Measurements from ENCODE around the gene CCDC90B. TPM values are rescaled to one million over a fixed set of nuclear protein-coding genes. Genes with fewer than 3 reads are reported as not detected.
"Not testable (repeated sequence)": the region's sequence is repeated elsewhere in the genome, so short reads cannot be mapped to it uniquely, and the experiment has no call there.

The CCDC90B gene
- total RNA-seq, 2 experiments from 2014 or later: 23.5 to 25.7 TPM

GRCh38 chr11:83317757-83318690, 31.9 kb upstream of the CCDC90B start:
- intact Hi-C loops (cut with DNase I, micrococcal nuclease): no loop called here
- no peak for TF ChIP-seq CTCF (IDR thresholded peaks at IDR 0.05)
- no peaks in the 10 kb centered on the region for H3K4me1 Mint-ChIP-seq (ENCODE audit: low read depth)
- no peak overlapping the region for H3K4me3 Mint-ChIP-seq
- H3K27me3 Mint-ChIP-seq: peaks cover 20% of the 10 kb centered on the region
- POLR2A ChIA-PET: no interaction called here
- no peaks in the 10 kb centered on the region for H3K36me3 Mint-ChIP-seq (ENCODE audit: low read depth)
- H3K27ac Mint-ChIP-seq: no peak overlapping the region
- Histone ChIP-seq H3K9me3 (ENCODE audit: control insufficient read depth in 1 of 2, insufficient read depth in 1 of 2, low read length in 2 of 2) (no peaks in the 10 kb centered on the region), H3K27me3 (ENCODE audit: control insufficient read depth in 1 of 2, insufficient read depth in 2 of 2, low read length in 2 of 2) (no peaks in the 10 kb centered on the region), H3K27ac (ENCODE audit: low read depth in 1 of 2, low read length in 2 of 2) (no peak overlapping the region), H3K4me3 (ENCODE audit: low read length) (no peak overlapping the region), H3K4me1 (ENCODE audit: insufficient read depth, low read length) (no peaks in the 10 kb centered on the region), H3K36me3 (ENCODE audit: insufficient read depth, low read length) (no peaks in the 10 kb centered on the region)
- no peak for DNase-seq
- CTCF ChIA-PET: no interaction called here
- no peak for ATAC-seq (ENCODE audit: poor library complexity)
- no peaks in the 10 kb centered on the region for H3K9me3 Mint-ChIP-seq

DNA sequence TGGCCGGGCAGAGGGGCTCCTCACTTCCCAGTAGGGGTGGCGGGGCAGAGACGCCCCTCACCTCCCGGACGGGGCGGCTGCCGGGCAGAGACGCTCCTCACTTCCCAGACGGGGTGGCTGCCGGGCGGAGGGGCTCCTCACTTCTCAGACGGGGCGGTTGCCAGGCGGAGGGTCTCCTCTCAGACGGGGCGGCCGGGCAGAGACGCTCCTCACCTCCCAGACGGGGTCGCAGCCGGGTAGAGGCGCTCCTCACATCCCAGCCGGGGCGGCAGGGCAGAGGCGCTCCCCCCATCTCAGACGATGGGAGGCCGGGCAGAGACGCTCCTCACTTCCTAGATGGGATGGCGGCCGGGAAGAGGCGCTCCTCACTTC, 30.7 kb upstream of the CCDC90B start:
- H3K27ac Mint-ChIP-seq; H3K4me1 Mint-ChIP-seq (ENCODE audit: low read depth); H3K36me3 Mint-ChIP-seq (ENCODE audit: low read depth); H3K9me3 ChIP-seq (ENCODE audit: control insufficient read depth in 1 of 2, insufficient read depth in 1 of 2, low read length in 2 of 2); H3K27ac ChIP-seq (ENCODE audit: low read depth in 1 of 2, low read length in 2 of 2); H3K4me3 ChIP-seq (ENCODE audit: low read length); intact Hi-C loops (cut with DNase I, micrococcal nuclease); H3K36me3 ChIP-seq (ENCODE audit: insufficient read depth, low read length); CTCF ChIA-PET; POLR2A ChIA-PET; H3K27me3 ChIP-seq (ENCODE audit: control insufficient read depth in 1 of 2, insufficient read depth in 2 of 2, low read length in 2 of 2); ATAC-seq (ENCODE audit: poor library complexity); DNase-seq; H3K4me1 ChIP-seq (ENCODE audit: insufficient read depth, low read length); H3K4me3 Mint-ChIP-seq; H3K9me3 Mint-ChIP-seq: not testable (repeated sequence)
- H3K27me3 Mint-ChIP-seq: peaks cover 15% of the 10 kb centered on the region

DNA sequence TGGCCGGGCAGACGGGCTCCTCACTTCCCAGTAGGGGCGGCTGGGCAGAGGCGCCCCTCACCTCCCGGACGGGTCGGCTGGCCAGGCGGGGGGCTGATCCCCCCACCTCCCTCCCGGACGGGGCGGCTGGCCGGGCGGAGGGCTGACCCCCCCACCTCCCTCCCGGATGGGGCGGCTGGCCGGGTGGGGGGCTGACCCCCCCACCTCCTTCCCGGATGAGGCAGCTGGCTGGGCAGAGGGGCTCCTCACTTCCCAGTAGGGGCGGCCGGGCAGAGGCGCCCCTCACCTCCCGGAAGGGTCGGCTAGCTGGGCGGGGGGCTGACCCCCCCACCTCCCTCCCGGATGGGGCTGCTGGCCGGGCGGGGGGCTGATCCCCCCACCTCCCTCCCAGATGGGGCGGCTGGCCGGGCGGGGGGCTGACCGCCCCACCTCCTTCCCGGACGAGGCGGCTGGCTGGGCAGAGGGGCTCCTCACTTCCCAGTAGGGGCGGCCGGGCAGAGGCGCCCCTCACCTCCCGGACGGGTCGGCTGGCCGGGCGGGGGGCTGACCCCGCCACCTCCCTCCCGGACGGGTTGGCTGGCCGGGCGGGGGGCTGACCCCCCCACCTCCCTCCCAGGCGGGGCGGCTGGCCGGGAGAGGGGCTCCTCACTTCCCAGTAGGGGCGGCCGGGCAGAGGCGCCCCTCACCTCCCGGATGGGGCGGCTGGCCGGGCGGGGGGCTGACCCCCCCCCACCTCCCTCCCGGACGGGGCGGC, 30.2 kb upstream of the CCDC90B start:
- H3K36me3 Mint-ChIP-seq (ENCODE audit: low read depth); H3K4me1 ChIP-seq (ENCODE audit: insufficient read depth, low read length); H3K27ac Mint-ChIP-seq; H3K4me3 Mint-ChIP-seq; POLR2A ChIA-PET; H3K27ac ChIP-seq (ENCODE audit: low read depth in 1 of 2, low read length in 2 of 2); H3K4me3 ChIP-seq (ENCODE audit: low read length); H3K4me1 Mint-ChIP-seq (ENCODE audit: low read depth); intact Hi-C loops (cut with DNase I, micrococcal nuclease); ATAC-seq (ENCODE audit: poor library complexity); H3K36me3 ChIP-seq (ENCODE audit: insufficient read depth, low read length); H3K9me3 Mint-ChIP-seq; H3K9me3 ChIP-seq (ENCODE audit: control insufficient read depth in 1 of 2, insufficient read depth in 1 of 2, low read length in 2 of 2); CTCF ChIA-PET; DNase-seq; H3K27me3 ChIP-seq (ENCODE audit: control insufficient read depth in 1 of 2, insufficient read depth in 2 of 2, low read length in 2 of 2): not testable (repeated sequence)
- peaks cover 17% of the 10 kb centered on the region for H3K27me3 Mint-ChIP-seq

- intact Hi-C loops (cut with DNase I, micrococcal nuclease): no loop called here
- DNase-seq (no peak), ATAC-seq (ENCODE audit: poor library complexity) (no peak)
- Mint-ChIP-seq H3K27me3 (peaks cover 28% of the 10 kb centered on the region), H3K9me3 (no peaks in the 10 kb centered on the region), H3K4me3 (no peak overlapping the region), H3K27ac (no peak overlapping the region), H3K4me1 (ENCODE audit: low read depth) (no peaks in the 10 kb centered on the region), H3K36me3 (ENCODE audit: low read depth) (no peaks in the 10 kb centered on the region)
- Histone ChIP-seq H3K4me1 (ENCODE audit: insufficient read depth, low read length) (no peaks in the 10 kb centered on the region), H3K27ac (ENCODE audit: low read depth in 1 of 2, low read length in 2 of 2) (no peak overlapping the region), H3K9me3 (ENCODE audit: control insufficient read depth in 1 of 2, insufficient read depth in 1 of 2, low read length in 2 of 2) (no peaks in the 10 kb centered on the region), H3K36me3 (ENCODE audit: insufficient read depth, low read length) (no peaks in the 10 kb centered on the region), H3K27me3 (ENCODE audit: control insufficient read depth in 1 of 2, insufficient read depth in 2 of 2, low read length in 2 of 2) (no peaks in the 10 kb centered on the region), H3K4me3 (ENCODE audit: low read length) (no peak overlapping the region)
- ChIA-PET POLR2A (no interaction called here), CTCF (no interaction called here)
- no peak for TF ChIP-seq CTCF (IDR thresholded peaks at IDR 0.05)
Measured at GRCh38 chr11:83312430-83312829, 26.3 kb upstream of the CCDC90B start.

Measured in CD4-positive, alpha-beta T cell (primary cell).